Panc1 (cell line): ENCODE data around the gene CTDP1. TPM values are rescaled to one million over a fixed set of nuclear protein-coding genes. Genes with fewer than 3 reads are reported as not detected.

Source experiments
- ATAC-seq: fragments of 200-7000 bp; cut with Tn5 transposase; 2 replicates; pipeline ENCODE4 v1.9.1; 2020; ENCODE audit warnings: mild to moderate bottlenecking, moderate library complexity
- BruUV-seq: library from RNA; stranded (reverse); fragments of 400-500 nt; replicated peaks from 2 replicates; lab custom pipeline; 2021; lab: Mats Ljungman, UMichigan
- CTCF ChIA-PET: fragments of 300-600 bp; sonication (Branson Sonifier 250); formaldehyde crosslinking; loops from one replicate; lab custom pipeline; 2022; ENCODE audit warnings: antibody characterized with exemption; lab: Charles Lee
- POLR2A ChIA-PET: fragments of 300-600 bp; sonication (Branson Sonifier 250); formaldehyde crosslinking; loops from one replicate; lab custom pipeline; 2022; ENCODE audit warnings: antibody characterized with exemption; lab: Charles Lee
- DNase-seq: peaks from one replicate; pipeline ENCODE4 v3.0.0-alpha.2; 2010; ENCODE audit warnings: low read depth, low spot score
- H3K27ac ChIP-seq: 2 replicates; pipeline ENCODE4 v1.5.1; 2011; ENCODE audit warnings: mild to moderate bottlenecking, low read length, inconsistent platforms
- H3K27me3 ChIP-seq: fragments of 200-500 bp; sonication (Bioruptor generic); 2 replicates; pipeline ENCODE4 v1.6.0; 2014; ENCODE audit warnings: low read length, inconsistent platforms; ENCODE audit not compliant: control insufficient read depth, insufficient read depth
- H3K36me3 ChIP-seq: fragments of 200-500 bp; sonication (Bioruptor generic); 2 replicates; pipeline ENCODE4 v1.5.1; 2014; ENCODE audit warnings: inconsistent platforms, mild to moderate bottlenecking, low read length, moderate library complexity; ENCODE audit not compliant: control insufficient read depth, insufficient read depth
- H3K4me1 ChIP-seq: 2 replicates; pipeline ENCODE4 v1.5.1; 2011; ENCODE audit warnings: inconsistent platforms, mild to moderate bottlenecking, low read length, moderate library complexity; ENCODE audit not compliant: control insufficient read depth, insufficient read depth
- H3K4me3 ChIP-seq, 2 experiments: 2 replicates each; pipeline ENCODE4 v1.5.1; 2011 to 2012; ENCODE audit warnings: low read depth in 2 of 2, low read length in 2 of 2, mild to moderate bottlenecking in 2 of 2, inconsistent platforms in 1 of 2, moderate library complexity in 1 of 2
- H3K9me3 ChIP-seq: fragments of 200-500 bp; sonication (Bioruptor generic); 2 replicates; pipeline ENCODE4 v1.5.1; 2014; ENCODE audit warnings: low read depth, mild to moderate bottlenecking, inconsistent platforms, low read length, moderate library complexity; ENCODE audit not compliant: control insufficient read depth, insufficient read depth
- CTCF ChIP-seq: fragments of 450-650 bp; IDR thresholded peaks from 2 replicates; pipeline ENCODE4 v1.5.1; 2017; ENCODE audit warnings: mild to moderate bottlenecking
- POLR2AphosphoS5 ChIP-seq: IDR thresholded peaks from 2 replicates; pipeline ENCODE4 v1.6.1; 2012; ENCODE audit warnings: mild to moderate bottlenecking, low read depth, low read length, moderate library complexity
- REST ChIP-seq, 2 experiments: IDR thresholded peaks; 2 replicates each; pipeline ENCODE4 v1.6.1; 2011 to 2012; ENCODE audit warnings: low read depth in 2 of 2, control low read depth in 1 of 2, low read length in 1 of 2, mild to moderate bottlenecking in 1 of 2, moderate library complexity in 1 of 2; ENCODE audit not compliant: insufficient read depth in 1 of 2
- SIN3A ChIP-seq: IDR thresholded peaks from 2 replicates; pipeline ENCODE4 v1.6.1; 2012; ENCODE audit warnings: low read depth, mild to moderate bottlenecking, low read length, moderate library complexity, borderline replicate concordance; ENCODE audit not compliant: insufficient read depth
- TCF7L2 ChIP-seq: IDR thresholded peaks from 2 replicates; pipeline ENCODE4 v1.6.1; 2011; ENCODE audit warnings: mild to moderate bottlenecking, low read depth, low read length, inconsistent platforms
- in situ Hi-C: cut with HindIII; loops from 2 replicates; pipeline ENCODE4 v1.10.0; 2016; ENCODE audit warnings: low sequenced_read_pairs, low pct_unique_long_range_greater_than_20kb
- intact Hi-C: fragments of 100-400 bp; cut with micrococcal nuclease; formaldehyde crosslinking; loops from one replicate; pipeline ENCODE4 v1.10.0; 2022; ENCODE audit not compliant: unreplicated experiment
- total RNA-seq: library from RNA; stranded (reverse); gene quantifications from one replicate; pipeline ENCODE4 v1.2.1, GENCODE V29; 2021; ENCODE audit not compliant: unreplicated experiment

The CTDP1 gene
- total RNA-seq, 1 experiment from 2014 or later: 52.8 TPM

- Histone ChIP-seq H3K9me3 (peaks cover 13% of the 10 kb centered on the region; the same call in 1 of the 2 replicates), H3K4me3 (no peak overlapping the region), H3K4me1 (no peaks in the 10 kb centered on the region), H3K27me3 (no peaks in the 10 kb centered on the region), H3K36me3 (peaks cover 3% of the 10 kb centered on the region; the same call in 1 of the 2 replicates), H3K27ac (no peak overlapping the region)
- DNase-seq: no peak
- no peak for ATAC-seq
- ChIA-PET CTCF (no interaction called here), POLR2A (no interaction called here)
- in situ Hi-C loops: no loop called here
- TF ChIP-seq CTCF (no peak), TCF7L2 (no peak), POLR2AphosphoS5 (no peak), REST (IDR thresholded peaks at IDR 0.05; ENCODE audit: insufficient read depth in 1 of 2, low read depth in 2 of 2, low read length in 1 of 2) (no peak), SIN3A (no peak)
- intact Hi-C loops: no loop called here
- BruUV-seq: no TSS peak
These were observed 56.6 kb downstream of the CTDP1 start for GRCh38 chr18:79736230-79736629.

GRCh38 chr18:79736846-79737245, 57.2 kb downstream of the CTDP1 start:
- CTCF ChIA-PET: no interaction called here
- peaks cover 8% of the 10 kb centered on the region; the same call in 1 of the 2 replicates for H3K9me3 ChIP-seq
- H3K4me1 ChIP-seq: no peaks in the 10 kb centered on the region
- DNase-seq (no peak), ATAC-seq (no peak)
- intact Hi-C loops (no loop called here), in situ Hi-C loops (no loop called here)
- no peak overlapping the region for H3K27ac ChIP-seq
- POLR2A ChIA-PET: no interaction called here
- H3K4me3 ChIP-seq: no peak overlapping the region
- no TSS peak for BruUV-seq
- TF ChIP-seq SIN3A (no peak), POLR2AphosphoS5 (no peak), CTCF (no peak), TCF7L2 (no peak), REST (IDR thresholded peaks at IDR 0.05; ENCODE audit: insufficient read depth in 1 of 2, low read depth in 2 of 2, low read length in 1 of 2) (no peak)
- H3K27me3 ChIP-seq: no peaks in the 10 kb centered on the region
- peaks cover 3% of the 10 kb centered on the region; the same call in 1 of the 2 replicates for H3K36me3 ChIP-seq
